ENCODE data around the gene B4GALNT2.

B4GALNT2 gene

DNA sequence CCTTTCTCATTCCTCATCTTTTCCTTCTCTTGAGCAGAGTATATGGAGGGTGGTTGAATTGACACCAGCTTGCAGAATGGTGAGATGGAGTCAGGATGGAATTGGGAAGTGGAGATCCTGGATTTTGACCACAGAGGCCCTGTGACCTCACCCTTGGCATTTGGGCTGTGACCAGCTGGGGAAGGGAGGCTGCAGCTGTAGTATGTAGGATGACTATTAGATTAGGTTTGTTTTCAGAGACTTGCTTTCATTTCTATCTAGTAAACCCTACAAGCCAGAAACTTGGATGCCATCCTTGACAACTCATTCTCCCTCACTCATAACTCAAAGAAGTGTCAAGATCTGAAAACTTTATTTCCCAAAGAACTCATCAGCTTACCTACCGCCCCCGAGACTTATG lies 71.9 kb downstream of the B4GALNT2 start:
- TF ChIP-seq POLR2AphosphoS5 (IDR thresholded peaks at IDR 0.05; ENCODE audit: low read depth, low read length) = no peak
- no peak for TF ChIP-seq TAF1 (IDR thresholded peaks at IDR 0.05; ENCODE audit: borderline replicate concordance, insufficient read depth, low read length)
- TF ChIP-seq REST (IDR thresholded peaks at IDR 0.05; ENCODE audit: insufficient read depth in 1 of 2, low read depth in 2 of 2, low read length in 2 of 2) = no peak
- TF ChIP-seq SIN3A (IDR thresholded peaks at IDR 0.05; ENCODE audit: borderline replicate concordance, insufficient read depth, low read length) = no peak
- TF ChIP-seq FOXP2 (optimal IDR thresholded peaks at IDR 0.05; ENCODE audit: borderline replicate concordance, extremely low read depth, extremely low read length, insufficient read depth) = no peak

- TF ChIP-seq TAF1 (IDR thresholded peaks at IDR 0.05; ENCODE audit: borderline replicate concordance, insufficient read depth, low read length) (no peak), SIN3A (IDR thresholded peaks at IDR 0.05; ENCODE audit: borderline replicate concordance, insufficient read depth, low read length) (no peak), FOXP2 (optimal IDR thresholded peaks at IDR 0.05; ENCODE audit: borderline replicate concordance, extremely low read depth, extremely low read length, insufficient read depth) (no peak), POLR2AphosphoS5 (IDR thresholded peaks at IDR 0.05; ENCODE audit: low read depth, low read length) (no peak), REST (IDR thresholded peaks at IDR 0.05; ENCODE audit: insufficient read depth in 1 of 2, low read depth in 2 of 2, low read length in 2 of 2) (no peak)
Measured at GRCh38 chr17:49209061-49209571, 76.5 kb downstream of the B4GALNT2 start.

DNA sequence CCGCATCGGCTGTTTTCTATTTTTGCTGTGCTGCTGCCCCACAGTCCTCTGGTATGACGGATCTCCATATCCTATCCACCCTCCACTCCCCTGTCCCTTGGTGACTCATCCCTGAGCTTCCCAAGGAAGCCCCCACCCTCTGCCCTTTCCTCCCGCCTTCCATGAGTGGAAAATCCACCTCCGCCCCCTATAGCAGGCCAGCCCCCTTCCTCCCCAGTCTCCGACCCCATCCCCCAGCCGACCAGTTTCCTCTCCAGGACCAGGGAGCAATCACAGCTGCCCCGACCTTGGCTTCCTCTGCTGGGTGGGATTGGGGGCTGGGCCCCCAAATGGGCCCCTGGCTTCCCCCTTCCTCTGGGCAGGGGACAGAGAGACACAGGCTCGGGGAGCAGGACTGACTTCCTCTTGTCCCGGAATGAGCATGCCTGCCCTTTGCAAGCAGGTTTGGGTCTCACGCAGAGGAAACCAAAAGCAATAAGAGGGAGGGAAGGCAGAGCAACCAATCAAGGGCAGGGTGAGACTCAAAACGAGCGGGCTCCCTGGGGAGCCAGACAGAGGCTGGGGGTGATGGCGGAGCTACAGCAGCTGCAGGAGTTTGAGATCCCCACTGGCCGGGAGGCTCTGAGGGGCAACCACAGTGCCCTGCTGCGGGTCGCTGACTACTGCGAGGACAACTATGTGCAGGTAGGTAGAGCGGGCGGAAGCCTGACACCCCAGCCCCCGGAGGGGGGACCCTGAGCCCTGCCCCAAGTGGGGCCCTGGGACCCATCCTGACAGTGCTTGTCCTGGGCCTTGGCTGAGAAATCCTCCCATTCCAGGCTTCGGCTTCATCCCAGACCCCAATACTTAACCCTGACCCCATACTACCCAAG lies 77.8 kb downstream of the B4GALNT2 start, which contains the start of the genes ABI3 and GNGT2:
Gene ABI3, plus strand, starts transcription at position 550 of the 872 bp plus-strand sequence. Its CDS starts 18 bp downstream, at position 568.
Gene GNGT2, minus strand, starts transcription at position 417 of the 872 bp plus-strand sequence. CDS start 3,152 bp downstream, outside the sequence.
- TF ChIP-seq FOXP2 (optimal IDR thresholded peaks at IDR 0.05; ENCODE audit: borderline replicate concordance, extremely low read depth, extremely low read length, insufficient read depth) (peak; percentile 14), REST (IDR thresholded peaks at IDR 0.05; ENCODE audit: insufficient read depth in 1 of 2, low read depth in 2 of 2, low read length in 2 of 2) (no peak), TAF1 (IDR thresholded peaks at IDR 0.05; ENCODE audit: borderline replicate concordance, insufficient read depth, low read length) (no peak), SIN3A (IDR thresholded peaks at IDR 0.05; ENCODE audit: borderline replicate concordance, insufficient read depth, low read length) (no peak), POLR2AphosphoS5 (IDR thresholded peaks at IDR 0.05; ENCODE audit: low read depth, low read length) (no peak)

- no peak for TF ChIP-seq POLR2AphosphoS5 (IDR thresholded peaks at IDR 0.05; ENCODE audit: low read depth, low read length)
- TF ChIP-seq TAF1 (IDR thresholded peaks at IDR 0.05; ENCODE audit: borderline replicate concordance, insufficient read depth, low read length) = no peak
- no peak for TF ChIP-seq FOXP2 (optimal IDR thresholded peaks at IDR 0.05; ENCODE audit: borderline replicate concordance, extremely low read depth, extremely low read length, insufficient read depth)
- TF ChIP-seq REST (IDR thresholded peaks at IDR 0.05; ENCODE audit: insufficient read depth in 1 of 2, low read depth in 2 of 2, low read length in 2 of 2) = no peak
- TF ChIP-seq SIN3A (IDR thresholded peaks at IDR 0.05; ENCODE audit: borderline replicate concordance, insufficient read depth, low read length) = no peak
Measured at GRCh38 chr17:49213399-49213798, 80.8 kb downstream of the B4GALNT2 start.

All from PFSK-1 (cell line).